Lower leg skin (tissue), 4 donors: Measurements from ENCODE around the gene LONRF3. TPM values are rescaled to one million over a fixed set of nuclear protein-coding genes. Genes with fewer than 3 reads are reported as not detected.
"Not testable (repeated sequence)": the region's sequence is repeated elsewhere in the genome, so short reads cannot be mapped to it uniquely, and the experiment has no call there.

ENCODE experiments used
- DNase-seq, 2 donors: peaks; one replicate each; pipeline ENCODE4 v3.0.0-alpha.2; 2019; ENCODE audit warnings: low spot score in 2 of 2
- H3K4me3 ChIP-seq: fragments of 200-600 bp; sonication (generic); 2 replicates; pipeline ENCODE4 v1.5.1; 2017; ENCODE audit warnings: mild to moderate bottlenecking, low read depth; ENCODE audit not compliant: poor library complexity, severe bottlenecking
- POLR2A ChIP-seq, 2 donors: fragments of 450-650 bp; IDR thresholded peaks; one replicate each; pipeline ENCODE4 v1.6.1; 2016 to 2017; ENCODE audit warnings: antibody characterized with exemption in 2 of 2, mild to moderate bottlenecking in 1 of 2, moderate library complexity in 1 of 2
- WGBS, 2 donors: methylation state at CpG; one replicate each; pipeline ENCODE4 v1.1.5; 2018; 5-methylcytosine and 5-hydroxymethylcytosine counted together
- intact Hi-C: fragments of 100-400 bp; cut with DNase I; formaldehyde crosslinking; loops from one replicate; pipeline ENCODE4 v1.15.0; 2023; ENCODE audit warnings: low total_unique reads
- total RNA-seq, 4 donors: library from RNA; depleted of rRNA; stranded (reverse); fragments of >200 nt; gene quantifications; one replicate each; pipeline ENCODE4 v1.1.0, GENCODE V29; 2016
- TF ChIP-seq, protein P1 (sequence below), 3 donors: fragments of 450-650 bp; IDR thresholded peaks; one replicate each; pipeline ENCODE4 v1.5.1; 2016; ENCODE audit warnings: antibody characterized with exemption in 3 of 3, mild to moderate bottlenecking in 3 of 3, moderate library complexity in 2 of 3

The LONRF3 gene
- total RNA-seq, 4 donors from 2014 or later, result 1.8 to 3.2 (median 2.7) TPM

DNA sequence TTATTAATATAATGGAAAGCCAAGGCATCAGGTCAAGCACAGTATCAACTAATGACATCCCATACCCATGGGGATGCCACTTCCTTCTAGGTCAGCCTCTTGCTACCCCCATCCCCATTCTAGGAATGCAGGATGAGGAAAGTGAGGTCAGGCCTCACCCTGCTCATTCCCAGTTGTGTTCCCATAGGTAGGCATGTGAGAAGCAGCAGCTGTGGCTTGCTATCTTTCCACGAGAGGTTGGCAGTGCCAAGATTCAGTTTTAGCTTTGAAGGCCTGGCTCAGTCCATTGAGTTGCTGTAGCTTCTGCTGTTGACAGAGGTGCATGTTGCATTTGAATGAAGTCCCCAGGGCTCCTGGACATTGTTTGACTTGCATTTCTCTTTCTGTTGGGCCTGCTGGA, 15.5 kb downstream of the LONRF3 start:
- WGBS, 2 donors, result 50 to 100% methylated on average over 1 of the region's 1 CpG
- TF ChIP-seq, protein P1, sequence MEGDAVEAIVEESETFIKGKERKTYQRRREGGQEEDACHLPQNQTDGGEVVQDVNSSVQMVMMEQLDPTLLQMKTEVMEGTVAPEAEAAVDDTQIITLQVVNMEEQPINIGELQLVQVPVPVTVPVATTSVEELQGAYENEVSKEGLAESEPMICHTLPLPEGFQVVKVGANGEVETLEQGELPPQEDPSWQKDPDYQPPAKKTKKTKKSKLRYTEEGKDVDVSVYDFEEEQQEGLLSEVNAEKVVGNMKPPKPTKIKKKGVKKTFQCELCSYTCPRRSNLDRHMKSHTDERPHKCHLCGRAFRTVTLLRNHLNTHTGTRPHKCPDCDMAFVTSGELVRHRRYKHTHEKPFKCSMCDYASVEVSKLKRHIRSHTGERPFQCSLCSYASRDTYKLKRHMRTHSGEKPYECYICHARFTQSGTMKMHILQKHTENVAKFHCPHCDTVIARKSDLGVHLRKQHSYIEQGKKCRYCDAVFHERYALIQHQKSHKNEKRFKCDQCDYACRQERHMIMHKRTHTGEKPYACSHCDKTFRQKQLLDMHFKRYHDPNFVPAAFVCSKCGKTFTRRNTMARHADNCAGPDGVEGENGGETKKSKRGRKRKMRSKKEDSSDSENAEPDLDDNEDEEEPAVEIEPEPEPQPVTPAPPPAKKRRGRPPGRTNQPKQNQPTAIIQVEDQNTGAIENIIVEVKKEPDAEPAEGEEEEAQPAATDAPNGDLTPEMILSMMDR (IDR thresholded peaks at IDR 0.05), result no peak
- no peak for TF ChIP-seq POLR2A (IDR thresholded peaks at IDR 0.05)
- no peak for DNase-seq
- intact Hi-C loops, result no loop called here
- no peak overlapping the region for H3K4me3 ChIP-seq

DNA sequence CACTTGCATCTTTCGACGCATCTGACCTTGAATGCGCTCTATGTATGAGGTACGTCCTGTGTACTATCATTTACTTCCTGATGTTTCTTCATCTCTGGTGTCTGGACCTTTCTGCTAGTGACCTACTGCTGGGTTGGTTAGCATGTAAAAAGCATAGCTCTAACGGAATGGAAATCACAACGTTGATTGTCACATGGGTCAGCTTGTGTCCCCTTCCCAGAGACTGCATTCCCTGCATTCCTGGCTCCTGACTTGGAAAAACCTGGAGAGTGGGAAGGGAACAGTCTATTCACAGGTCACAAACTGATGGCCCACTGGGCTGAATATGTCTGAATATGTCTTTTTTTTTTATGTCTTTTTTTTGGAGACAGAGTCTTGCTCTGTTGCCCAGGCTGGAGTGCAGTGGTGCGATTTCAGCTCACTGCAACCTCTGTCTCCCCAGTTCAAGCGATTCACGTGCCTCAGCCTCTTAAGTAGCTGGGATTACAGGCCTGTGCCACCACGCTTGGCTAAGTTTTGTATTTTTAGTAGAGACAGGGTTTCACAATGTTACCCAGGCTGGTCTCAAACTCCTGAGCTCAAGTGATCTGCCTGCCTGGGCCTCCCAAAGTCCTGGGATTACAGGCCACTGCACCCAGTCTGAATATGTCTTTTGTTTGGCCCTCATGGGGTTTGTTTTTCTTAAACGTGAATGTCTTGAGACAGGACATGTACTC, 16.3 kb downstream of the LONRF3 start:
- no peak for DNase-seq
- H3K4me3 ChIP-seq, result no peak overlapping the region
- intact Hi-C loops, result no loop called here
- WGBS, 2 donors, result 71 to 84% methylated on average over 11 of the region's 11 CpGs
- no peak for TF ChIP-seq POLR2A (IDR thresholded peaks at IDR 0.05)
- TF ChIP-seq, protein P1 (IDR thresholded peaks at IDR 0.05), result no peak

DNA sequence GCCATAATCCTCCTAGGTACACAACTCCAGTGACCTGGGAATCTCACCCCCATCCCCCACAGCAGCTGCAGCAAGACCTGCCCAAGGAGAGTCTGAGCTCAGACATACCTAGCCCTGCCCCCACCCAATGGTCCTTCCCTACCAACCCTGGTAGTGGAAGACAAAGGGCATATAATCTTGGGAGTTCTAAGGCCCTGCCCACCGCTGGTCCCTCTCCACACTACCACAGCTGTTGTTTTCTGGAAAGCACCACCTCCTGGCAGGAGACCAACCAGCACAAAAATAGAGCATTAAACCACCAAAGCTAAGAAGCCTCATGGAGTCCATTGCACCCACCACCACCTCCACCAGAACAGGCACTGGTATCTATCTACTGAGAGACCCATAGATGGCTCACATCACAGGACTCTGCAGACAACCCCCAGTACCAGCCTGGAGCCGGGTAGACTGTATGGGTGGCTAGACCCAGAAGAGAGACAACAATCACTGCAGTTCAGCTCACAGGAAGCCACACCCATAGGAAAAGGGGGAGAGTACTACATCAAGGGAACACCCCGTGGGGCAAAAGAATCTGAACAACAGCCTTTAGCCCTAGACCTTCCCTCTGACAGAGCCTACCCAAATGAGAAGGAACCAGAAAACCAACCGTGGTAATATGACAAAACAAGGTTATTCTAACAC, 18.2 kb downstream of the LONRF3 start:
- H3K4me3 ChIP-seq, DNase-seq, intact Hi-C loops: not testable (repeated sequence)
- WGBS, 2 donors, result 54 to 89% methylated on average over 3 to 4 of the region's 4 CpGs

DNA sequence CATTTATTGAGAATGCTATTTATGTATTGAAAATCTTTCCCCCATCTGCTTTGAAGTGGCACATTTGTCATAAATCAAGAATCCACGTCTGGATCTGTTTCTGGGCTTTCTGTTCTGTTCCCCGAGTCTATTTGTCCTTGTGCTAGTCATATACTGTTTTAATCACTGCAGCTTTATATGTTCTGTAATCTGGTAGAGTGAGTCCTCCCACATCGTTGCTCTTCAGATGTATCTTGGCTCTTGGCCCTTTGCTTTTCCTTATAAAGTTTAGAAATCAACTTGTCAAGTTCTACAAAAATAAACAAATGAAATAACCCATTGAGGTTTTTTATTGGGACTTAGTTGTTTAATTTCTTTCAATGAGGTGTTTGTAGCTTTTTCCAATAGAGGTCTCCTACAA, 29.0 kb downstream of the LONRF3 start:
- intact Hi-C loops, result no loop called here
- WGBS, 2 donors, result 31 to 37% methylated on average over 3 of the region's 3 CpGs

DNA sequence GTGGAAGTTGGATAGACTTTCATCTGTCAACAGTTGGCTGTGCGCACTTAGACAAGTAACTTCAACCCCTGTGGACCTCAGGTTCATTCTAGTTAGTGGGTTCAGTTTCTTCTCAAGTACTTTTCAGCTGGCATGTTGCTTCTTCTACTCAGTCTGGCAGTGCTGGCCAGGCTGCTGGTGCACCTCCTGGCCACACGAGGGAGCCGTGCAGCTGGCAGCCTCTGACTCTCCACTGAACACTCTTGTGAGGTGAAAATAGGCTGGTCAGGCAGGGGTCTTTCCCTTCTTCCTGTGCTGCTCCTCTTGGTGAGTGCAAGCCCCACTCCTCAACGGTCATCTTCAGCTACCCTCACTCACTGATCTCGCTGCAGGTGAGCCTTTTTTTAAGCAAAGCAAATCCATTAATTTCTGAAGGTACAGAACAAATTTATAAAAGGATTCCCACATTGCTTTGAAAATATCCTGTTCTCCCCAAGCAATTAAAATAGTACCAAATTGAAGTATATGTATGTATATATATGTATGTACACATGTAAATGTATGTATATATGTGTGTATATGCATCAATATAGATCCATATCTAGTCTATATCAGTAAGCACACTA, 30.6 kb downstream of the LONRF3 start:
- intact Hi-C loops, result loop anchor here (5.0 kb wide), 1 partner anchor 153 kb away; no protein-coding TSS in a partner anchor
- no peak overlapping the region for H3K4me3 ChIP-seq
- DNase-seq, result peak in 1 of 2 donors; percentile 13
- 13 to 23% methylated on average over 5 of the region's 5 CpGs for WGBS, 2 donors
- TF ChIP-seq POLR2A (IDR thresholded peaks at IDR 0.05), result no peak
- TF ChIP-seq, protein P1 (IDR thresholded peaks at IDR 0.05), result peak in 1 of 3 donors; percentile 32

More for the DNA sequence above, 29.0 kb downstream of the LONRF3 start:
- DNase-seq, result no peak
- no peak overlapping the region for H3K4me3 ChIP-seq
- TF ChIP-seq, protein P1 (IDR thresholded peaks at IDR 0.05), result no peak
- TF ChIP-seq POLR2A (IDR thresholded peaks at IDR 0.05), result no peak

DNA sequence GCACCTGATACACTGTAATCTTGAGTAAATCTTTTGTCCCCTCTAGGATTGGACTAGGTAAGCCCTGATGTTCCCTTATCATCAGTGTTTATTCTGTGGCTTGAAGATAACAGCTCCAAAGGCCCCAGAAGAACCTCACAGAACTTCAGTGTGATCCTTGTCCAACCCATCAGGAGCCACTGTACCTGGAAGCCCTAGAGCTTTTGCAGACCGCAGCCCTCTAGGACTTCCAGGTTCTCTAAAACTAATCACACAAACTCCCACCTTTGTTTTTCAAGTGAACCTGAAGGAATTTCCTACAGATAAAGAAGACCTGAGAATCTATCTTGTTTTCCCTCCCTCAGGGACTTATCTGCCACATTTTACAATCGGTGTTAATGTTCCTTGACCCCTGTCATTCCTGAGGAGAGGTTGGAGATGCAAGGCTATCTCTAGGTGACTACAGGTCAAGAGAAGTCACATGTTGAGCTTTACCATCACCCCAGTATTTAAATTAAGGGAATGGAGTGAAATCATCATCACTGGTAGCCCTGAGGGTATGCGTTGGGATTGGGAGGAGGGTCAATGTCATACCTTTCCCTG, 32.9 kb downstream of the LONRF3 start:
- TF ChIP-seq POLR2A (IDR thresholded peaks at IDR 0.05), result no peak
- TF ChIP-seq, protein P1 (IDR thresholded peaks at IDR 0.05), result no peak
- whole genome bisulfite sequencing, 2 donors, result 90 to 92% methylated on average over 3 of the region's 3 CpGs
- DNase-seq, result no peak
- no peak overlapping the region for H3K4me3 ChIP-seq
- intact Hi-C loops, result loop anchor here (5.0 kb wide), 1 partner anchor 155 kb away; no protein-coding TSS in a partner anchor
